GM12872 (cell line): Measurements from ENCODE around the gene VOPP1.

Experiments
- CTCF ChIP-seq: IDR thresholded peaks from 3 replicates; pipeline ENCODE4 v1.5.1; 2011; ENCODE audit warnings: low read depth, mild to moderate bottlenecking, low read length, moderate library complexity; ENCODE audit not compliant: insufficient read depth

Gene VOPP1

GRCh38 chr7:55563596-55564325 is 8.5 kb downstream of the VOPP1 start:
- no peak for TF ChIP-seq CTCF

GRCh38 chr7:55561690-55562089 is 10.6 kb downstream of the VOPP1 start:
- no peak for TF ChIP-seq CTCF

- TF ChIP-seq CTCF = no peak
Measured at GRCh38 chr7:55558962-55559920, 13.1 kb downstream of the VOPP1 start.

GRCh38 chr7:55557666-55558188 is 14.6 kb downstream of the VOPP1 start:
- TF ChIP-seq CTCF = peak; percentile 42; the same call in 1 of the 3 replicates

GRCh38 chr7:55556492-55556891 is 15.8 kb downstream of the VOPP1 start:
- no peak for TF ChIP-seq CTCF

GRCh38 chr7:55556031-55556430 is 16.3 kb downstream of the VOPP1 start:
- no peak for TF ChIP-seq CTCF

- no peak for TF ChIP-seq CTCF
Measured at GRCh38 chr7:55555160-55555559, 17.1 kb downstream of the VOPP1 start.
